OCI-LY3 (cell line): ENCODE measurements around the gene TBX6.
A peak's percentile ranks its signal among the peaks of the same experiment; 100 is the strongest.

ENCODE experiments used
- H2AFZ ChIP-seq: fragments of 200-600, 300-600 bp; shearing (Covaris generic); 2 replicates; pipeline ENCODE4 v1.6.0; 2014; ENCODE audit warnings: antibody characterized with exemption, low read depth, low read length
- H3K27ac ChIP-seq: fragments of 200-600, 300-600 bp; sonication (generic); 2 replicates; pipeline ENCODE4 v1.5.1; 2014; ENCODE audit warnings: mild to moderate bottlenecking, low read length, moderate library complexity, mixed read lengths
- H3K27me3 ChIP-seq: fragments of 200-600, 300-600 bp; sonication (generic); 2 replicates; pipeline ENCODE4 v1.6.1; 2014; ENCODE audit warnings: low read depth, low read length, mixed read lengths
- H3K36me3 ChIP-seq: fragments of 200-600, 300-600 bp; sonication (generic); replicated peaks from 2 replicates; pipeline ENCODE3; 2014; ENCODE audit warnings: low read depth, low read length, mixed read lengths
- H3K4me1 ChIP-seq: fragments of 300-600, 200-600 bp; sonication (generic); 2 replicates; pipeline ENCODE4 v1.6.1; 2014; ENCODE audit warnings: low read length, mixed read lengths
- H3K4me2 ChIP-seq: fragments of 200-600, 300-600 bp; sonication (generic); 2 replicates; pipeline ENCODE4 v1.6.1; 2014; ENCODE audit warnings: low read length, mixed read lengths
- H3K4me3 ChIP-seq: fragments of 300-600, 200-600 bp; sonication (generic); 2 replicates; pipeline ENCODE4 v1.5.1; 2014; ENCODE audit warnings: antibody characterized with exemption, mild to moderate bottlenecking, low read length, moderate library complexity
- H3K79me2 ChIP-seq: fragments of 300-600, 200-600 bp; shearing (Covaris generic); 2 replicates; pipeline ENCODE4 v1.6.1; 2014; ENCODE audit warnings: mild to moderate bottlenecking, low read length, mixed read lengths
- H3K9ac ChIP-seq: fragments of 300-600, 200-600 bp; shearing (Covaris generic); 2 replicates; pipeline ENCODE4 v1.6.0; 2014; ENCODE audit warnings: mild to moderate bottlenecking, low read length, moderate library complexity
- H3K9me3 ChIP-seq: fragments of 200-600, 300-600 bp; shearing (Covaris generic); 2 replicates; pipeline ENCODE4 v1.6.1; 2014; ENCODE audit warnings: low read length, mixed read lengths; ENCODE audit not compliant: insufficient read depth
- H4K20me1 ChIP-seq: fragments of 200-600, 300-600 bp; sonication (generic); 2 replicates; pipeline ENCODE4 v1.6.1; 2016; ENCODE audit warnings: low read length, mixed read lengths; ENCODE audit not compliant: insufficient read depth
- CTCF ChIP-seq: fragments of 200-600, 300-600 bp; sonication (generic); IDR thresholded peaks from 2 replicates; pipeline ENCODE4 v1.5.1; 2014; ENCODE audit warnings: antibody characterized with exemption, low read length, low read depth
- EZH2phosphoT487 ChIP-seq: fragments of 200-600 bp; shearing (Covaris generic); IDR thresholded peaks from 2 replicates; pipeline ENCODE4 v1.6.1; 2018; ENCODE audit warnings: antibody characterized with exemption, mixed run types, low read depth

Gene TBX6

DNA sequence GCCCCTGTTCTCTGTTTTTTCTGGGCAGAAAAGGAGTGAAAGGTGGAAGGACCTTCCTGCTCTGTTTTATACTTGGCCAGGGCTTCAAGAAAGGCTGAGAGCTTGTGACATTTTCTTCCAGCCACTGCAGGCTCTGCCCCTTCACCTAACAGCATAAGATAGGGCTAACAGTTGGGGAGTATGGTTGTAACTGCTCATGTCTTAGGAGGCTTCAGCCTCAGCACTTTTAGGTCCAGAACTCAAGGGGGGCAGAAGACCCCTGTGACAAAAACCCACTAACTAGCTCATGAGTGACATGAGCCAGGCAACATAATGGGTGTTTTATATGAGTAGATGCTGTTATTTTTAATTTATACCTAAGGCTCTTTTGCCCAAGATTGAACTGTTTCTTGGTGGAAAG is 21.2 kb downstream of the TBX6 start:
- Histone ChIP-seq H3K27ac (no peak overlapping the region), H3K4me1 (peaks cover 17% of the 10 kb centered on the region), H3K9me3 (no peaks in the 10 kb centered on the region), H2AFZ (no peak overlapping the region), H3K4me2 (no peak overlapping the region), H4K20me1 (peaks cover 48% of the 10 kb centered on the region), H3K27me3 (no peaks in the 10 kb centered on the region), H3K79me2 (peaks cover 45% of the 10 kb centered on the region), H3K4me3 (no peak overlapping the region), H3K36me3 (peaks cover 64% of the 10 kb centered on the region), H3K9ac (no peak overlapping the region)
- no peak for TF ChIP-seq CTCF
- no peak for TF ChIP-seq EZH2phosphoT487

- no peak overlapping the region for H3K27ac ChIP-seq
- H3K79me2 ChIP-seq = peaks cover 50% of the 10 kb centered on the region
- no peak overlapping the region for H3K4me3 ChIP-seq
- H2AFZ ChIP-seq = no peak overlapping the region
- peaks cover 12% of the 10 kb centered on the region for H3K4me1 ChIP-seq
- H3K27me3 ChIP-seq = no peaks in the 10 kb centered on the region
- H3K9me3 ChIP-seq = no peaks in the 10 kb centered on the region
- no peak overlapping the region for H3K9ac ChIP-seq
- H3K4me2 ChIP-seq = no peak overlapping the region
- peaks cover 48% of the 10 kb centered on the region for H4K20me1 ChIP-seq
- H3K36me3 ChIP-seq = peaks cover 64% of the 10 kb centered on the region
- TF ChIP-seq CTCF (no peak), EZH2phosphoT487 (no peak)
Measured at GRCh38 chr16:30069611-30070462, 21.9 kb downstream of the TBX6 start.

DNA sequence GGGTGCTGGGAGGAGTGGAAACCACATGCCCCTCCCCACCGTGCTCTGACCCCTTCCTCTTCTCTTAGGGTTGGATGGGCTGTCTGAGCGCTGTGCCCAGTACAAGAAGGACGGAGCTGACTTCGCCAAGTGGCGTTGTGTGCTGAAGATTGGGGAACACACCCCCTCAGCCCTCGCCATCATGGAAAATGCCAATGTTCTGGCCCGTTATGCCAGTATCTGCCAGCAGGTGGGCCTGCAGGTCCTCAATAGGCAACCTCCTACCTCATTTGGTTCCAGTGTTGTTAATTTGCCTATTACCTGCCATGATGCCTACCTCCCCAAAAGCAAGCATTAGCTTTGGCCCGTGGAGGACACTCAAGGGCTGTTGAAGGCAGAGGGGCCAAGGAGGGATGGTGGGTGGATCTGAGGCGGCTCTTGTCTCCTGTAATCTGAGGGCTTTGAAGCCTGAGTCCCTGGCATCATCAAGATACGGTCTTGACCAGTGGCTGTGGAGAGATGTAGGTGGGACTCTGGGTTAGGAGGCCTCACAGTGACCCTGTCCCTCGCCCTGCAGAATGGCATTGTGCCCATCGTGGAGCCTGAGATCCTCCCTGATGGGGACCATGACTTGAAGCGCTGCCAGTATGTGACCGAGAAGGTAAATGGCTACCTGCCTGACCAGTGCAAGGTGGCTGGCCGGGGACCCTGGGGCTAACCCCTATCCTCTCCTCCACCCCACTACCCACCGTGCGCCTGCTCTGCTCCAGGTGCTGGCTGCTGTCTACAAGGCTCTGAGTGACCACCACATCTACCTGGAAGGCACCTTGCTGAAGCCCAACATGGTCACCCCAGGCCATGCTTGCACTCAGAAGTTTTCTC is 22.7 kb downstream of the TBX6 start:
- no peak overlapping the region for H3K4me3 ChIP-seq
- TF ChIP-seq EZH2phosphoT487 (no peak), CTCF (peak; percentile 28; the same call in 1 of the 2 replicates)
- H3K4me1 ChIP-seq = peaks cover 10% of the 10 kb centered on the region
- peaks cover 64% of the 10 kb centered on the region for H3K36me3 ChIP-seq
- H3K27ac ChIP-seq = no peak overlapping the region
- no peak overlapping the region for H2AFZ ChIP-seq
- H3K9ac ChIP-seq = no peak overlapping the region
- H3K9me3 ChIP-seq = no peaks in the 10 kb centered on the region
- peaks cover 48% of the 10 kb centered on the region for H4K20me1 ChIP-seq
- H3K4me2 ChIP-seq = no peak overlapping the region
- H3K27me3 ChIP-seq = no peaks in the 10 kb centered on the region
- peaks cover 58% of the 10 kb centered on the region for H3K79me2 ChIP-seq

GRCh38 chr16:30068333-30068732 is 23.4 kb downstream of the TBX6 start:
- no peak overlapping the region for H3K9ac ChIP-seq
- no peaks in the 10 kb centered on the region for H3K27me3 ChIP-seq
- H3K79me2 ChIP-seq = peaks cover 63% of the 10 kb centered on the region
- no peak overlapping the region for H3K27ac ChIP-seq
- H3K9me3 ChIP-seq = no peaks in the 10 kb centered on the region
- H3K4me1 ChIP-seq = peaks cover 16% of the 10 kb centered on the region
- TF ChIP-seq CTCF (no peak), EZH2phosphoT487 (no peak)
- peaks cover 60% of the 10 kb centered on the region for H3K36me3 ChIP-seq
- H4K20me1 ChIP-seq = peaks cover 48% of the 10 kb centered on the region
- H3K4me2 ChIP-seq = no peak overlapping the region
- no peak overlapping the region for H3K4me3 ChIP-seq
- no peak overlapping the region for H2AFZ ChIP-seq
